Neural cell (in vitro differentiated cells): ENCODE results near the gene TTYH1. TPM values are rescaled to one million over a fixed set of nuclear protein-coding genes. Genes with fewer than 3 reads are reported as not detected.
"Not testable (repeated sequence)": the region's sequence is repeated elsewhere in the genome, so short reads cannot be mapped to it uniquely, and the experiment has no call there.

ENCODE experiments used
- H2AFZ ChIP-seq: fragments of 200-600, 300-800 bp; sonication (generic), shearing (Covaris generic); 2 replicates; pipeline ENCODE4 v1.6.0; 2014; ENCODE audit warnings: low read depth, mild to moderate bottlenecking, antibody characterized with exemption, low read length, moderate library complexity
- H3F3A ChIP-seq: fragments of 200-600 bp; shearing (Covaris generic); 2 replicates; pipeline ENCODE4 v1.6.1; 2016; ENCODE audit warnings: mild to moderate bottlenecking, moderate library complexity, mixed read lengths, antibody characterized with exemption, low read length; ENCODE audit not compliant: insufficient read depth, poor library complexity, severe bottlenecking
- H3K27ac ChIP-seq: fragments of 200-600, 300-800 bp; sonication (generic), shearing (Covaris generic); 2 replicates; pipeline ENCODE4 v1.5.1; 2014; ENCODE audit warnings: mild to moderate bottlenecking, low read length, moderate library complexity
- H3K27me3 ChIP-seq: fragments of 300-800, 200-600 bp; sonication (generic), shearing (Covaris generic); 2 replicates; pipeline ENCODE4 v1.6.0; 2014; ENCODE audit warnings: mild to moderate bottlenecking, low read depth, low read length, moderate library complexity; ENCODE audit not compliant: insufficient read depth
- H3K36me3 ChIP-seq: fragments of 300-800, 200-600 bp; sonication (generic), shearing (Covaris generic); 2 replicates; pipeline ENCODE4 v1.5.1; 2014; ENCODE audit warnings: mild to moderate bottlenecking, antibody characterized with exemption, low read length, moderate library complexity; ENCODE audit not compliant: insufficient read depth
- H3K4me2 ChIP-seq: fragments of 300-800, 200-600 bp; sonication (generic), shearing (Covaris generic); 2 replicates; pipeline ENCODE4 v1.6.0; 2014; ENCODE audit warnings: mild to moderate bottlenecking, low read length
- H3K4me3 ChIP-seq: fragments of 300-800, 200-600 bp; sonication (generic), shearing (Covaris generic); 2 replicates; pipeline ENCODE4 v1.5.1; 2014; ENCODE audit warnings: mild to moderate bottlenecking, low read length, moderate library complexity
- H3K79me2 ChIP-seq: fragments of 200-600 bp; shearing (Covaris generic); replicated peaks from 2 replicates; pipeline ENCODE4 v1.6.0; 2014; ENCODE audit warnings: mild to moderate bottlenecking, low read length, moderate library complexity; ENCODE audit not compliant: insufficient read depth
- H3K9ac ChIP-seq: fragments of 300-800, 200-600 bp; sonication (generic), shearing (Covaris generic); 2 replicates; pipeline ENCODE4 v1.6.1; 2016; ENCODE audit warnings: mild to moderate bottlenecking, low read length, mixed read lengths
- H3K9me2 ChIP-seq: fragments of 200-600 bp; shearing (Covaris generic); 2 replicates; pipeline ENCODE4 v1.6.1; 2016; ENCODE audit warnings: mild to moderate bottlenecking, low read length, mixed read lengths; ENCODE audit not compliant: insufficient read depth
- H3K9me3 ChIP-seq: fragments of 200-600, 300-800 bp; sonication (generic), shearing (Covaris generic); 2 replicates; pipeline ENCODE4 v1.6.1; 2016; ENCODE audit warnings: mild to moderate bottlenecking, mixed run types, low read length, moderate library complexity, mixed read lengths
- H4K20me1 ChIP-seq: fragments of 200-600 bp; shearing (Covaris generic); 2 replicates; pipeline ENCODE4 v1.6.1; 2016; ENCODE audit warnings: mild to moderate bottlenecking, mixed run types; ENCODE audit not compliant: insufficient read depth
- CTCF ChIP-seq: fragments of 450-650 bp; IDR thresholded peaks from 2 replicates; pipeline ENCODE4 v1.5.1; 2014; ENCODE audit warnings: antibody characterized with exemption, mild to moderate bottlenecking, moderate library complexity; ENCODE audit not compliant: poor library complexity, severe bottlenecking
- EP300 ChIP-seq: fragments of 450-650 bp; conservative IDR thresholded peaks from 2 replicates; pipeline ENCODE4 v1.6.1; 2014; ENCODE audit warnings: antibody characterized with exemption, mild to moderate bottlenecking, moderate library complexity; ENCODE audit not compliant: poor library complexity, severe bottlenecking
- EZH2 ChIP-seq: fragments of 200-600, 300-800 bp; shearing (Covaris generic), sonication (generic); IDR thresholded peaks from 2 replicates; pipeline ENCODE4 v1.6.1; 2014; ENCODE audit warnings: antibody characterized with exemption, low read length, borderline replicate concordance, mild to moderate bottlenecking; ENCODE audit not compliant: insufficient read depth, poor library complexity, severe bottlenecking
- MXI1 ChIP-seq: fragments of 450-650 bp; conservative IDR thresholded peaks from 2 replicates; pipeline ENCODE4 v1.6.1; 2014; ENCODE audit warnings: antibody characterized with exemption, mild to moderate bottlenecking; ENCODE audit not compliant: poor library complexity, severe bottlenecking
- POLR2AphosphoS5 ChIP-seq: IDR thresholded peaks from 2 replicates; pipeline ENCODE4 v1.6.1; 2012
- RAD21 ChIP-seq: fragments of 450-650 bp; conservative IDR thresholded peaks from 2 replicates; pipeline ENCODE4 v1.6.1; 2014; ENCODE audit warnings: antibody characterized with exemption, mild to moderate bottlenecking, moderate library complexity
- SMC3 ChIP-seq: fragments of 450-650 bp; conservative IDR thresholded peaks from 2 replicates; pipeline ENCODE4 v1.6.1; 2014; ENCODE audit warnings: antibody characterized with exemption, mild to moderate bottlenecking, moderate library complexity; ENCODE audit not compliant: poor library complexity
- TAF1 ChIP-seq: IDR thresholded peaks from 2 replicates; pipeline ENCODE4 v1.6.1; 2012; ENCODE audit warnings: low read depth
- polyA plus RNA-seq: library from polyadenylated mRNA; depleted of rRNA; stranded (reverse); fragments of >200 nt; gene quantifications from 2 replicates; pipeline ENCODE4 v1.2.3, GENCODE V29; 2014
- TF ChIP-seq, protein P1 (sequence below): IDR thresholded peaks from 2 replicates; pipeline ENCODE4 v1.6.1; 2012; ENCODE audit warnings: borderline replicate concordance

The TTYH1 gene
- polyA plus RNA-seq, 1 donor from 2014 or later = 36.1 TPM

- no peaks in the 10 kb centered on the region for H3K9me3 ChIP-seq
- H3K9me2 ChIP-seq = no peaks in the 10 kb centered on the region
- no peak overlapping the region for H2AFZ ChIP-seq
- H3K36me3 ChIP-seq = no peaks in the 10 kb centered on the region
- TF ChIP-seq MXI1 = no peak
- no peak for TF ChIP-seq SMC3
- no peak for TF ChIP-seq TAF1
- no peak for TF ChIP-seq EP300
- TF ChIP-seq EZH2 = no peak
- TF ChIP-seq RAD21 = no peak
- TF ChIP-seq CTCF = no peak
- TF ChIP-seq, protein P1, sequence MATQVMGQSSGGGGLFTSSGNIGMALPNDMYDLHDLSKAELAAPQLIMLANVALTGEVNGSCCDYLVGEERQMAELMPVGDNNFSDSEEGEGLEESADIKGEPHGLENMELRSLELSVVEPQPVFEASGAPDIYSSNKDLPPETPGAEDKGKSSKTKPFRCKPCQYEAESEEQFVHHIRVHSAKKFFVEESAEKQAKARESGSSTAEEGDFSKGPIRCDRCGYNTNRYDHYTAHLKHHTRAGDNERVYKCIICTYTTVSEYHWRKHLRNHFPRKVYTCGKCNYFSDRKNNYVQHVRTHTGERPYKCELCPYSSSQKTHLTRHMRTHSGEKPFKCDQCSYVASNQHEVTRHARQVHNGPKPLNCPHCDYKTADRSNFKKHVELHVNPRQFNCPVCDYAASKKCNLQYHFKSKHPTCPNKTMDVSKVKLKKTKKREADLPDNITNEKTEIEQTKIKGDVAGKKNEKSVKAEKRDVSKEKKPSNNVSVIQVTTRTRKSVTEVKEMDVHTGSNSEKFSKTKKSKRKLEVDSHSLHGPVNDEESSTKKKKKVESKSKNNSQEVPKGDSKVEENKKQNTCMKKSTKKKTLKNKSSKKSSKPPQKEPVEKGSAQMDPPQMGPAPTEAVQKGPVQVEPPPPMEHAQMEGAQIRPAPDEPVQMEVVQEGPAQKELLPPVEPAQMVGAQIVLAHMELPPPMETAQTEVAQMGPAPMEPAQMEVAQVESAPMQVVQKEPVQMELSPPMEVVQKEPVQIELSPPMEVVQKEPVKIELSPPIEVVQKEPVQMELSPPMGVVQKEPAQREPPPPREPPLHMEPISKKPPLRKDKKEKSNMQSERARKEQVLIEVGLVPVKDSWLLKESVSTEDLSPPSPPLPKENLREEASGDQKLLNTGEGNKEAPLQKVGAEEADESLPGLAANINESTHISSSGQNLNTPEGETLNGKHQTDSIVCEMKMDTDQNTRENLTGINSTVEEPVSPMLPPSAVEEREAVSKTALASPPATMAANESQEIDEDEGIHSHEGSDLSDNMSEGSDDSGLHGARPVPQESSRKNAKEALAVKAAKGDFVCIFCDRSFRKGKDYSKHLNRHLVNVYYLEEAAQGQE = no peak
- TF ChIP-seq POLR2AphosphoS5 = no peak
- H3K27me3 ChIP-seq = no peaks in the 10 kb centered on the region
- H3K4me3 ChIP-seq = no peak overlapping the region
- no peaks in the 10 kb centered on the region for H4K20me1 ChIP-seq
- H3K79me2 ChIP-seq = no peaks in the 10 kb centered on the region
- no peak overlapping the region for H3K27ac ChIP-seq
- no peak overlapping the region for H3K4me2 ChIP-seq
- H3K9ac ChIP-seq = no peak overlapping the region
- no peaks in the 10 kb centered on the region for H3F3A ChIP-seq
Measured at GRCh38 chr19:54369082-54369687, 46.1 kb upstream of the TTYH1 start.

- H3K79me2 ChIP-seq, H3K9me3 ChIP-seq, H3K4me3 ChIP-seq, H3K9ac ChIP-seq, H3K36me3 ChIP-seq, H3F3A ChIP-seq, H3K27me3 ChIP-seq, H3K4me2 ChIP-seq, H4K20me1 ChIP-seq, H3K9me2 ChIP-seq, H2AFZ ChIP-seq, H3K27ac ChIP-seq: not testable (repeated sequence)
Measured at GRCh38 chr19:54369688-54370433, 45.4 kb upstream of the TTYH1 start.

DNA sequence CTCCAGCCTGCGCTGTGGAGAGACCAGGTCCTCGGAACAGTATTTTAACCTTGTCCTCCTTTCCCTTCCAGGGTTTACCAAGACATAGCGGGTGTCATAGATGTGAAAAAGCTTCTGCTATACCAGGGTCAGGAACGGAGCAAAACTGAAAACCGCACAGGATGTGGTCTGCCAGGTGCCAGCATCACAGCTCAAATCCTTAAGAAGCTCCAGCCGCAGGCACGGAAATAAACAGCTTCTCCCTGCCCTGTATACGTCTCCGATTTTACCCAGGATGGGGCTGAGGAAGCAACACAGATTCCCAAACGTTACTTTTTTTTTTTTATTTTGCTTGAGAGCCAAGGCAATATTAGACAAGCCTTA lies 44.8 kb upstream of the TTYH1 start:
- H3K27ac ChIP-seq, H4K20me1 ChIP-seq, H3K27me3 ChIP-seq, H3K9ac ChIP-seq, H3K36me3 ChIP-seq, H3F3A ChIP-seq, H3K9me3 ChIP-seq, H3K79me2 ChIP-seq, H3K9me2 ChIP-seq, H3K4me2 ChIP-seq, H2AFZ ChIP-seq, H3K4me3 ChIP-seq: not testable (repeated sequence)

GRCh38 chr19:54371453-54371852 lies 43.8 kb upstream of the TTYH1 start:
- not testable (repeated sequence) for H2AFZ ChIP-seq, H3K27me3 ChIP-seq, H4K20me1 ChIP-seq, H3K9me2 ChIP-seq, H3K4me2 ChIP-seq, H3K9ac ChIP-seq, H3K27ac ChIP-seq, H3K36me3 ChIP-seq, H3K79me2 ChIP-seq, H3F3A ChIP-seq, H3K9me3 ChIP-seq, H3K4me3 ChIP-seq
